Activated T-helper 1 cell treated with anti-CD3 and anti-CD28 coated beads, Interleukin-12 subunit alpha, Interleukin-12 subunit beta, Interleukin-2, Interleukin-4 antibody, amounts not matched to agents 30 ng/mL and 10 ng/mL and 1 ng/mL, durations not matched to agents 14 hours and 24 hours and 36 hours (primary cell): ENCODE data around the gene DPH3. TPM values are rescaled to one million over a fixed set of nuclear protein-coding genes. Genes with fewer than 3 reads are reported as not detected.

Experiments
- DNase-seq: peaks from one replicate; pipeline ENCODE4 v3.0.0; 2021; ENCODE audit warnings: low spot score
- H3K27ac Mint-ChIP-seq: one replicate; pipeline ENCODE4 v1.8.0; 2021; ENCODE audit warnings: mild to moderate bottlenecking, mixed read lengths
- H3K27me3 Mint-ChIP-seq: one replicate; pipeline ENCODE4 v1.8.0; 2022; ENCODE audit warnings: mild to moderate bottlenecking, moderate library complexity, mixed read lengths; ENCODE audit not compliant: insufficient read depth
- H3K36me3 Mint-ChIP-seq: one replicate; pipeline ENCODE4 v1.8.0; 2021; ENCODE audit warnings: low read depth, mixed read lengths
- H3K4me1 Mint-ChIP-seq: one replicate; pipeline ENCODE4 v1.8.0; 2021; ENCODE audit warnings: low read depth, mixed read lengths
- H3K4me3 Mint-ChIP-seq: one replicate; pipeline ENCODE4 v1.8.0; 2021; ENCODE audit warnings: mild to moderate bottlenecking, moderate library complexity, mixed read lengths
- H3K9me3 Mint-ChIP-seq: one replicate; pipeline ENCODE4 v1.8.0; 2021; ENCODE audit warnings: mixed read lengths
- intact Hi-C: fragments of 100-400 bp; cut with micrococcal nuclease; formaldehyde crosslinking; loops from one replicate; pipeline ENCODE4 v1.15.1; 2024
- total RNA-seq: library from RNA; stranded (reverse); gene quantifications from 2 replicates; pipeline ENCODE4 v1.2.3, GENCODE V29; 2022

The DPH3 gene
- total RNA-seq, 1 donor from 2014 or later = 28.1 TPM

GRCh38 chr3:16239086-16239770 lies 25.5 kb downstream of the DPH3 start:
- Mint-ChIP-seq H3K4me1 (peaks cover 16% of the 10 kb centered on the region), H3K4me3 (no peak overlapping the region), H3K36me3 (no peaks in the 10 kb centered on the region), H3K27me3 (peaks cover 6% of the 10 kb centered on the region), H3K27ac (no peak overlapping the region), H3K9me3 (no peaks in the 10 kb centered on the region)
- intact Hi-C loops = no loop called here
- no peak for DNase-seq

- H3K4me1 Mint-ChIP-seq = peaks cover 6% of the 10 kb centered on the region
- no peaks in the 10 kb centered on the region for H3K36me3 Mint-ChIP-seq
- no peak for DNase-seq
- H3K4me3 Mint-ChIP-seq = no peak overlapping the region
- H3K27me3 Mint-ChIP-seq = peaks cover 4% of the 10 kb centered on the region
- no peak overlapping the region for H3K27ac Mint-ChIP-seq
- no peaks in the 10 kb centered on the region for H3K9me3 Mint-ChIP-seq
- intact Hi-C loops = no loop called here
These were observed 27.8 kb downstream of the DPH3 start for GRCh38 chr3:16236856-16237393.

GRCh38 chr3:16236030-16236639 lies 28.6 kb downstream of the DPH3 start:
- H3K27ac Mint-ChIP-seq = no peak overlapping the region
- H3K4me3 Mint-ChIP-seq = no peak overlapping the region
- intact Hi-C loops = no loop called here
- DNase-seq = no peak
- peaks cover 2% of the 10 kb centered on the region for H3K36me3 Mint-ChIP-seq
- no peaks in the 10 kb centered on the region for H3K9me3 Mint-ChIP-seq
- peaks cover 4% of the 10 kb centered on the region for H3K27me3 Mint-ChIP-seq
- H3K4me1 Mint-ChIP-seq = peaks cover 6% of the 10 kb centered on the region

GRCh38 chr3:16234281-16234680 lies 30.5 kb downstream of the DPH3 start:
- Mint-ChIP-seq H3K4me3 (no peak overlapping the region), H3K27ac (no peak overlapping the region), H3K36me3 (peaks cover 2% of the 10 kb centered on the region), H3K27me3 (peaks cover 4% of the 10 kb centered on the region), H3K9me3 (no peaks in the 10 kb centered on the region), H3K4me1 (no peaks in the 10 kb centered on the region)
- intact Hi-C loops = no loop called here
- DNase-seq = no peak

- no peak for DNase-seq
- intact Hi-C loops = no loop called here
- H3K27me3 Mint-ChIP-seq = peaks cover 4% of the 10 kb centered on the region
- no peaks in the 10 kb centered on the region for H3K4me1 Mint-ChIP-seq
- no peak overlapping the region for H3K27ac Mint-ChIP-seq
- no peaks in the 10 kb centered on the region for H3K9me3 Mint-ChIP-seq
- H3K36me3 Mint-ChIP-seq = peaks cover 2% of the 10 kb centered on the region
- H3K4me3 Mint-ChIP-seq = no peak overlapping the region
These were observed 30.9 kb downstream of the DPH3 start for GRCh38 chr3:16233806-16234205.

- Mint-ChIP-seq H3K4me1 (no peaks in the 10 kb centered on the region), H3K4me3 (no peak overlapping the region), H3K9me3 (no peaks in the 10 kb centered on the region), H3K27me3 (peaks cover 2% of the 10 kb centered on the region), H3K36me3 (peaks cover 2% of the 10 kb centered on the region), H3K27ac (no peak overlapping the region)
- no peak for DNase-seq
- intact Hi-C loops = no loop called here
These were observed 32.8 kb downstream of the DPH3 start for GRCh38 chr3:16231983-16232382.

GRCh38 chr3:16229681-16230080 lies 35.1 kb downstream of the DPH3 start:
- Mint-ChIP-seq H3K9me3 (no peaks in the 10 kb centered on the region), H3K4me1 (no peaks in the 10 kb centered on the region), H3K27ac (no peak overlapping the region), H3K27me3 (no peaks in the 10 kb centered on the region), H3K36me3 (peaks cover 2% of the 10 kb centered on the region), H3K4me3 (no peak overlapping the region)
- intact Hi-C loops = no loop called here
- DNase-seq = no peak

GRCh38 chr3:16227566-16227965 lies 37.2 kb downstream of the DPH3 start:
- Mint-ChIP-seq H3K27ac (no peak overlapping the region), H3K9me3 (no peaks in the 10 kb centered on the region), H3K27me3 (no peaks in the 10 kb centered on the region), H3K36me3 (peaks cover 2% of the 10 kb centered on the region), H3K4me3 (no peak overlapping the region), H3K4me1 (no peaks in the 10 kb centered on the region)
- DNase-seq = no peak
- intact Hi-C loops = no loop called here

- Mint-ChIP-seq H3K9me3 (no peaks in the 10 kb centered on the region), H3K36me3 (no peaks in the 10 kb centered on the region), H3K4me3 (no peak overlapping the region), H3K4me1 (no peaks in the 10 kb centered on the region), H3K27me3 (no peaks in the 10 kb centered on the region), H3K27ac (no peak overlapping the region)
- DNase-seq = no peak
- intact Hi-C loops = no loop called here
These were observed 40.4 kb downstream of the DPH3 start for GRCh38 chr3:16224325-16224724.

GRCh38 chr3:16222547-16222946 lies 42.2 kb downstream of the DPH3 start:
- no peak overlapping the region for H3K27ac Mint-ChIP-seq
- H3K9me3 Mint-ChIP-seq = no peaks in the 10 kb centered on the region
- no peak overlapping the region for H3K4me3 Mint-ChIP-seq
- intact Hi-C loops = no loop called here
- H3K4me1 Mint-ChIP-seq = no peaks in the 10 kb centered on the region
- no peak for DNase-seq
- H3K27me3 Mint-ChIP-seq = peaks cover 2% of the 10 kb centered on the region
- no peaks in the 10 kb centered on the region for H3K36me3 Mint-ChIP-seq

- Mint-ChIP-seq H3K4me3 (no peak overlapping the region), H3K9me3 (no peaks in the 10 kb centered on the region), H3K36me3 (no peaks in the 10 kb centered on the region), H3K27me3 (peaks cover 6% of the 10 kb centered on the region), H3K27ac (no peak overlapping the region), H3K4me1 (no peaks in the 10 kb centered on the region)
- intact Hi-C loops = no loop called here
- no peak for DNase-seq
These were observed 42.8 kb downstream of the DPH3 start for GRCh38 chr3:16221990-16222389.

GRCh38 chr3:16219777-16220176 lies 45.0 kb downstream of the DPH3 start:
- no peak overlapping the region for H3K4me3 Mint-ChIP-seq
- H3K9me3 Mint-ChIP-seq = no peaks in the 10 kb centered on the region
- H3K4me1 Mint-ChIP-seq = no peaks in the 10 kb centered on the region
- peaks cover 6% of the 10 kb centered on the region for H3K27me3 Mint-ChIP-seq
- no peaks in the 10 kb centered on the region for H3K36me3 Mint-ChIP-seq
- no peak overlapping the region for H3K27ac Mint-ChIP-seq
- no peak for DNase-seq
- intact Hi-C loops = no loop called here

- H3K4me1 Mint-ChIP-seq = no peaks in the 10 kb centered on the region
- peaks cover 6% of the 10 kb centered on the region for H3K27me3 Mint-ChIP-seq
- no peak overlapping the region for H3K27ac Mint-ChIP-seq
- H3K4me3 Mint-ChIP-seq = no peak overlapping the region
- no peaks in the 10 kb centered on the region for H3K36me3 Mint-ChIP-seq
- no peaks in the 10 kb centered on the region for H3K9me3 Mint-ChIP-seq
- no peak for DNase-seq
- intact Hi-C loops = no loop called here
These were observed 48.3 kb downstream of the DPH3 start for GRCh38 chr3:16216373-16216935.
